ENCODE data around the gene PFKP. TPM values are rescaled to one million over a fixed set of nuclear protein-coding genes. Genes with fewer than 3 reads are reported as not detected.

PFKP gene
- total RNA-seq, 4 donors from 2014 or later = 64.3 to 261 (median 107) TPM

DNA sequence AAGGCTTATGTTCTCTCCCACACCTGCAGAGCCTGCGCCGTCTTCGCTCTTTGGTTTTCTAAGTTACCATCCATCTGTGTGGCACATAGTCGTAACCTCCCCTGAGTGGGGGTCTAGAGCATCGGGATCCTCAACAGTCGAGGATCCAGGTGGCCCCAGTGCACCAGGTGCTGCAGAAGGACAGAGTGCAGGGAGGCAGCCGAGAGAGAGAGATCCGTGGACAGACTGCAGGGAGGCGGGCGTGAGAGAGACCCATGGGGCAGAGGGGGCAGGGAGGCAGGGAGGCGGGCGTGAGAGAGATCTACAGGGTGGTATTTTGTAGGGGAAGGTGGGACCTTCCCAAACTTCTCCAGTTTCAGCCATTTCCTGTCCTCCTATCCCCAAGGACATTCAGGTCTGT, 42.3 kb downstream of the PFKP start:
- no peaks in the 10 kb centered on the region for H3K27me3 ChIP-seq
- peaks cover 0 to 40% (median 3%) of the 10 kb centered on the region in 3 donors for H3K4me1 ChIP-seq
- peak overlapping the region in 1 of 4 donors; percentile 88 for H3K27ac ChIP-seq
- no peak for TF ChIP-seq POLR2AphosphoS5 (IDR thresholded peaks at IDR 0.05)
- no peak for TF ChIP-seq CTCF (IDR thresholded peaks at IDR 0.05)
- TF ChIP-seq POLR2A (IDR thresholded peaks at IDR 0.05) = no peak
- no peak for TF ChIP-seq EP300 (IDR thresholded peaks at IDR 0.05)
- no peaks in the 10 kb centered on the region for H3K9me3 ChIP-seq
- no peak overlapping the region for H3K4me3 ChIP-seq
- no peak for ATAC-seq
- WGBS, 2 donors (ENCODE audit: low coverage in 1 of 2) = 94 to 98% methylated on average over 3 to 6 of the region's 12 CpGs
- H3K36me3 ChIP-seq = peaks cover 0 to 72% of the 10 kb centered on the region in 2 donors

- peaks cover 0 to 69% of the 10 kb centered on the region in 2 donors for H3K36me3 ChIP-seq
- peak overlapping the region in 1 of 4 donors; percentile 31 for H3K27ac ChIP-seq
Measured at GRCh38 chr10:3110782-3111620, 43.7 kb downstream of the PFKP start.

DNA sequence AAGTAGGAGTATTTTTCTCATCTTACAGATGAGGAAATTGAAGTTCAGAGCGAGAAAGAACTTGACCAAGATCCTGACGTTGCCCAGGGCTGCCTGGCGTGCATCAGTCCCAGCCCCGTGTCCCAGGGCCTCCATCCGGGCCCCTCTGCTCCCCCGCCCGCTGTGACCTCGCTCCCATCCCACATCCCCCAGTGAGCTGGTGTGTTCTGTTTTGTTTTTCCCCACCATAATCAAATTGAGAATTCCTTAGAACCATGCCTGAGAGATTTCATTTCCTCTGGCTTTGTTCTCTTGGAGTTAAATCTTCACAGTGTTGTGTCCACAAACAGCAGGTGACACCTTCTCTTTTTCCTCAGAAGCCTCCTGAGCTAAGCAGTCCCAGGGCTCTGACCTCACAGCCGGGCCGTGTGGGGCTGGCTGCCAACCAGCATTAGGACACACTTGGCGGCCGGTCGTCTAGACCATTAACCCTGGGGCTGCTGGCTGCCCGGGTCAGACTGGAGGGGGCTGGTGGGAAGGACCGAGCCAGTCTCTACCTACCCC, 44.3 kb downstream of the PFKP start:
- Histone ChIP-seq H3K27me3 (no peaks in the 10 kb centered on the region), H3K36me3 (peaks cover 0 to 76% of the 10 kb centered on the region in 2 donors), H3K4me3 (no peak overlapping the region), H3K4me1 (peaks cover 0 to 28% (median 3%) of the 10 kb centered on the region in 3 donors), H3K27ac (peak overlapping the region in 1 of 4 donors; percentile 44), H3K9me3 (no peaks in the 10 kb centered on the region)
- TF ChIP-seq POLR2A (IDR thresholded peaks at IDR 0.05) = no peak
- TF ChIP-seq CTCF (IDR thresholded peaks at IDR 0.05) = no peak
- TF ChIP-seq POLR2AphosphoS5 (IDR thresholded peaks at IDR 0.05) = no peak
- peak; percentile 23 for ATAC-seq
- 47 to 72% methylated on average over 6 to 7 of the region's 15 CpGs for WGBS, 2 donors (ENCODE audit: low coverage in 1 of 2)

More at GRCh38 chr10:3110782-3111620, 43.7 kb downstream of the PFKP start:
- H3K9me3 ChIP-seq = no peaks in the 10 kb centered on the region
- peaks cover 0 to 28% (median 3%) of the 10 kb centered on the region in 3 donors for H3K4me1 ChIP-seq
- 57 to 70% methylated on average over 7 to 9 of the region's 9 CpGs for WGBS, 2 donors (ENCODE audit: low coverage in 1 of 2)
- H3K4me3 ChIP-seq = no peak overlapping the region
- H3K27me3 ChIP-seq = no peaks in the 10 kb centered on the region
- ATAC-seq = no peak
- TF ChIP-seq POLR2AphosphoS5 (IDR thresholded peaks at IDR 0.05) (no peak), EP300 (IDR thresholded peaks at IDR 0.05) (no peak), CTCF (IDR thresholded peaks at IDR 0.05) (no peak), POLR2A (IDR thresholded peaks at IDR 0.05) (no peak)

DNA sequence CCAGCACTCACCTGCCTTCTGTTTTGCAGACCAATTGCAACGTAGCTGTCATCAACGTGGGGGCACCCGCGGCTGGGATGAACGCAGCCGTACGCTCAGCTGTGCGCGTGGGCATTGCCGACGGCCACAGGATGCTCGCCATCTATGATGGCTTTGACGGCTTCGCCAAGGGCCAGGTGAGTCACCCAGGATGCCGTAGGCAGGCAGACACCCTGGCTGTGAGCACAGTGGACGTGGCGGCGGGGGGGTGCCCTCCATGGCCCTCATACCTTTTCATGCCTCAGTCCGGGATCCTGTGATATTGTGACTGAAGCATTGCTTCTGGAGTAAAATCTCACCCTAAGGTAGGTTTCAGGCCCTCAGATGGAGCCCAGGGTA, 46.0 kb downstream of the PFKP start:
- Histone ChIP-seq H3K4me3 (no peak overlapping the region), H3K4me1 (peaks cover 0 to 25% (median 0%) of the 10 kb centered on the region in 3 donors), H3K36me3 (peaks cover 0 to 87% of the 10 kb centered on the region in 2 donors), H3K27ac (no peak overlapping the region), H3K9me3 (no peaks in the 10 kb centered on the region), H3K27me3 (no peaks in the 10 kb centered on the region)
- ATAC-seq = no peak
- WGBS, 2 donors (ENCODE audit: low coverage in 1 of 2) = 90% methylated on average over 4 of the region's 19 CpGs; no CpG with 5 or more reads in 1 of the 2 donors
- TF ChIP-seq POLR2A (IDR thresholded peaks at IDR 0.05) = no peak
- no peak for TF ChIP-seq POLR2AphosphoS5 (IDR thresholded peaks at IDR 0.05)
- TF ChIP-seq CTCF (IDR thresholded peaks at IDR 0.05) = no peak
- no peak for TF ChIP-seq EP300 (IDR thresholded peaks at IDR 0.05)
